Mesothelial cell of epicardium (in vitro differentiated cells): Measurements from ENCODE around the gene ONECUT3. TPM values are rescaled to one million over a fixed set of nuclear protein-coding genes. Genes with fewer than 3 reads are reported as not detected.

Experiments
- DNase-seq, 2 experiments: peaks; one replicate each; pipeline ENCODE4 v3.0.0; 2021; ENCODE audit warnings: low spot score in 2 of 2; ENCODE audit not compliant: unreplicated experiment in 2 of 2
- H3K27ac Mint-ChIP-seq: 2 replicates; pipeline ENCODE4 v1.8.0; 2021; ENCODE audit warnings: mixed read lengths
- H3K27me3 Mint-ChIP-seq: 2 replicates; pipeline ENCODE4 v1.8.0; 2021; ENCODE audit warnings: low read depth, mixed read lengths
- H3K36me3 Mint-ChIP-seq: 2 replicates; pipeline ENCODE4 v1.8.0; 2021; ENCODE audit warnings: mixed read lengths
- H3K4me1 Mint-ChIP-seq: 2 replicates; pipeline ENCODE4 v1.8.0; 2021; ENCODE audit warnings: mixed read lengths
- H3K4me3 Mint-ChIP-seq: 2 replicates; pipeline ENCODE4 v1.8.0; 2021; ENCODE audit warnings: mild to moderate bottlenecking, moderate library complexity, mixed read lengths
- H3K9me3 Mint-ChIP-seq: 2 replicates; pipeline ENCODE4 v1.8.0; 2021; ENCODE audit warnings: mixed read lengths
- CTCF ChIP-seq: fragments of 200-600 bp; sonication (generic); IDR thresholded peaks from one replicate; pipeline ENCODE4 v1.5.0; 2021; ENCODE audit warnings: antibody characterized with exemption; ENCODE audit not compliant: unreplicated experiment
- total RNA-seq: library from RNA; stranded (reverse); gene quantifications from 3 replicates; pipeline ENCODE4 v1.2.1, GENCODE V29; 2021

The ONECUT3 gene
- total RNA-seq, 1 donor from 2014 or later = not detected

GRCh38 chr19:1810439-1811160 lies 57.3 kb downstream of the ONECUT3 start:
- Mint-ChIP-seq H3K27ac (no peak overlapping the region), H3K4me3 (no peak overlapping the region), H3K4me1 (peaks cover 9% of the 10 kb centered on the region), H3K9me3 (no peaks in the 10 kb centered on the region), H3K27me3 (no peaks in the 10 kb centered on the region), H3K36me3 (no peaks in the 10 kb centered on the region)
- no peak for TF ChIP-seq CTCF
- no peak for DNase-seq

- no peak for TF ChIP-seq CTCF
Measured at GRCh38 chr19:1811472-1811894, 58.2 kb downstream of the ONECUT3 start.

GRCh38 chr19:1811942-1812425 lies 58.7 kb downstream of the ONECUT3 start, which contains the start of gene ATP8B3:
ATP8B3 (minus strand) TSS chr19:1812276; CDS start chr19:1811736, 540 bp downstream.
- Mint-ChIP-seq H3K27ac (peak within 1 kb of the TSS; percentile 63), H3K27me3 (no peaks in the 10 kb centered on the region), H3K4me3 (peak within 1 kb of the TSS; percentile 85), H3K36me3 (no peaks in the 10 kb centered on the region), H3K9me3 (no peaks in the 10 kb centered on the region), H3K4me1 (peaks cover 9% of the 10 kb centered on the region)
- DNase-seq = no peak
- peak; percentile 15 for TF ChIP-seq CTCF

More at GRCh38 chr19:1811472-1811894, 58.2 kb downstream of the ONECUT3 start:
- H3K4me1 Mint-ChIP-seq = peaks cover 9% of the 10 kb centered on the region
- no peaks in the 10 kb centered on the region for H3K36me3 Mint-ChIP-seq
- H3K4me3 Mint-ChIP-seq = peak overlapping the region; percentile 33
- H3K27me3 Mint-ChIP-seq = no peaks in the 10 kb centered on the region
- H3K27ac Mint-ChIP-seq = no peak overlapping the region
- no peak for DNase-seq
- no peaks in the 10 kb centered on the region for H3K9me3 Mint-ChIP-seq

- TF ChIP-seq CTCF = no peak
- Mint-ChIP-seq H3K9me3 (no peaks in the 10 kb centered on the region), H3K27ac (peak overlapping the region; percentile 63), H3K4me1 (peaks cover 9% of the 10 kb centered on the region), H3K4me3 (peak overlapping the region; percentile 85), H3K27me3 (no peaks in the 10 kb centered on the region), H3K36me3 (no peaks in the 10 kb centered on the region)
- DNase-seq = peak; percentile 68 to 80
Measured at GRCh38 chr19:1812426-1813191, 59.3 kb downstream of the ONECUT3 start.

GRCh38 chr19:1813192-1814182 lies 60.2 kb downstream of the ONECUT3 start:
- no peak for DNase-seq
- Mint-ChIP-seq H3K9me3 (no peaks in the 10 kb centered on the region), H3K4me1 (peaks cover 9% of the 10 kb centered on the region), H3K27me3 (no peaks in the 10 kb centered on the region), H3K27ac (no peak overlapping the region), H3K4me3 (peak overlapping the region; percentile 85), H3K36me3 (peaks cover 2% of the 10 kb centered on the region)
- no peak for TF ChIP-seq CTCF
